SKM-1 (cell line): ENCODE data around the gene ALPI.

Experiments
- DNase-seq: peaks from one replicate; lab custom pipeline; 2025; ENCODE audit not compliant: unreplicated experiment; lab: John Stamatoyannopoulos, UW

Gene ALPI

GRCh38 chr2:232459419-232460035 lies 3.6 kb downstream of the ALPI start:
- no peak for DNase-seq

- DNase-seq = no peak
Measured at GRCh38 chr2:232460171-232460570, 4.2 kb downstream of the ALPI start.

- DNase-seq = no peak
Measured at GRCh38 chr2:232463701-232464543, 8.0 kb downstream of the ALPI start.

GRCh38 chr2:232464544-232464885 lies 8.6 kb downstream of the ALPI start:
- DNase-seq = no peak

- DNase-seq = no peak
Measured at GRCh38 chr2:232465061-232465460, 9.1 kb downstream of the ALPI start.

- no peak for DNase-seq
Measured at GRCh38 chr2:232466221-232466620, 10.3 kb downstream of the ALPI start.

- DNase-seq = no peak
Measured at GRCh38 chr2:232473467-232473890, 17.5 kb downstream of the ALPI start.

GRCh38 chr2:232476045-232476444 lies 20.1 kb downstream of the ALPI start:
- DNase-seq = no peak

- DNase-seq = no peak
Measured at GRCh38 chr2:232476791-232477190, 20.8 kb downstream of the ALPI start.

GRCh38 chr2:232477751-232478510 lies 22.0 kb downstream of the ALPI start:
- DNase-seq = no peak

- no peak for DNase-seq
Measured at GRCh38 chr2:232478571-232479340, 22.8 kb downstream of the ALPI start.

- DNase-seq = no peak
Measured at GRCh38 chr2:232479341-232480200, 23.6 kb downstream of the ALPI start.

- DNase-seq = no peak
Measured at GRCh38 chr2:232480201-232481190, 24.5 kb downstream of the ALPI start.

GRCh38 chr2:232481322-232482140 lies 25.6 kb downstream of the ALPI start:
- DNase-seq = no peak

- DNase-seq = no peak
Measured at GRCh38 chr2:232482301-232483238, 26.6 kb downstream of the ALPI start.

GRCh38 chr2:232483311-232483922 lies 27.5 kb downstream of the ALPI start:
- no peak for DNase-seq
